H1 (cell line): ENCODE measurements around the gene CDK4. TPM values are rescaled to one million over a fixed set of nuclear protein-coding genes. Genes with fewer than 3 reads are reported as not detected.

Experiments used
- CTCF ChIA-PET: fragments of 300-600 bp; sonication (Branson Sonifier 250); formaldehyde crosslinking; loops from one replicate; lab custom pipeline; 2021; ENCODE audit not compliant: partially characterized antibody; lab: Charles Lee
- POLR2A ChIA-PET: fragments of 300-600 bp; sonication (Branson Sonifier 250); formaldehyde crosslinking; loops from one replicate; lab custom pipeline; 2021; ENCODE audit warnings: inconsistent platforms; ENCODE audit not compliant: partially characterized antibody; lab: Charles Lee
- DNase-seq, 2 experiments: peaks; one replicate each; pipeline versions ENCODE4 v3.0.0 to v3.0.0-alpha.2; 2010 to 2022; ENCODE audit warnings: low spot score in 2 of 2, low read depth in 1 of 2, mixed read lengths in 1 of 2
- FAIRE-seq: peaks from 2 replicates; lab custom pipeline; 2011; peaks lifted over from hg19 to GRCh38; lab: Jason Lieb, UNC
- H2AFZ ChIP-seq: 2 replicates; pipeline ENCODE4 v1.8.1; 2012; ENCODE audit warnings: low read length, inconsistent platforms
- H2AK5ac ChIP-seq: 2 replicates; pipeline ENCODE4 v1.6.1; 2013; ENCODE audit warnings: low read depth, low read length
- H2BK120ac ChIP-seq: replicated peaks from 2 replicates; pipeline ENCODE3; 2013; ENCODE audit warnings: low read depth, low read length, inconsistent platforms
- H2BK12ac ChIP-seq: 2 replicates; pipeline ENCODE4 v1.6.1; 2013; ENCODE audit warnings: low read depth, low read length
- H2BK15ac ChIP-seq: 2 replicates; pipeline ENCODE4 v1.6.1; 2013; ENCODE audit warnings: low read length
- H2BK20ac ChIP-seq: 2 replicates; pipeline ENCODE4 v1.6.1; 2013; ENCODE audit warnings: low read length
- H2BK5ac ChIP-seq: 2 replicates; pipeline ENCODE4 v1.6.1; 2013; ENCODE audit warnings: low read depth, low read length
- H3K14ac ChIP-seq: 2 replicates; pipeline ENCODE4 v1.6.1; 2013; ENCODE audit warnings: inconsistent platforms; ENCODE audit not compliant: insufficient read length
- H3K18ac ChIP-seq: 2 replicates; pipeline ENCODE4 v1.6.1; 2013; ENCODE audit warnings: low read length; ENCODE audit errors: extremely low read depth
- H3K23ac ChIP-seq: 2 replicates; pipeline ENCODE4 v1.6.1; 2013; ENCODE audit warnings: inconsistent platforms; ENCODE audit not compliant: insufficient read length
- H3K23me2 ChIP-seq: 2 replicates; pipeline ENCODE4 v1.6.1; 2013; ENCODE audit warnings: low read depth, low read length
- H3K27ac ChIP-seq: 2 replicates; pipeline ENCODE4 v1.6.1; 2011; ENCODE audit warnings: low read depth, low read length, inconsistent platforms
- H3K27me3 ChIP-seq, 4 experiments: replicated peaks in 1 of 4; 1 replicate in 1 of 4; 2 replicates in 3 of 4; pipeline versions ENCODE4 v1.6.1 to v1.8.1; 2011 to 2013; ENCODE audit warnings: low read length in 3 of 4, mild to moderate bottlenecking in 3 of 4, inconsistent platforms in 2 of 4, mixed read lengths in 2 of 4, moderate library complexity in 1 of 4; ENCODE audit not compliant: control insufficient read depth in 3 of 4, insufficient read depth in 3 of 4; ENCODE audit errors: extremely low read depth in 1 of 4
- H3K36me3 ChIP-seq, 4 experiments: 2 replicates each; pipeline versions ENCODE4 v1.6.1 to v1.8.1; 2011 to 2013; ENCODE audit warnings: mild to moderate bottlenecking in 4 of 4, low read length in 3 of 4, moderate library complexity in 2 of 4, control low read depth in 1 of 4, inconsistent platforms in 1 of 4; ENCODE audit not compliant: insufficient read depth in 4 of 4, control insufficient read depth in 2 of 4
- H3K4ac ChIP-seq: replicated peaks from 2 replicates; pipeline ENCODE3; 2013; ENCODE audit warnings: low read length, low read depth, mixed read lengths, inconsistent platforms; ENCODE audit not compliant: insufficient read length
- H3K4me1 ChIP-seq, 4 experiments: replicated peaks in 1 of 4; 1 replicate in 1 of 4; 2 replicates in 3 of 4; pipeline versions ENCODE4 v1.6.1 to v1.8.1; 2011 to 2013; ENCODE audit warnings: low read length in 3 of 4, inconsistent platforms in 2 of 4, mixed read lengths in 1 of 4; ENCODE audit not compliant: insufficient read depth in 4 of 4, control insufficient read depth in 3 of 4
- H3K4me2 ChIP-seq, 2 experiments: 2 replicates each; pipeline versions ENCODE4 v1.6.1 to v1.8.1; 2011 to 2013; ENCODE audit warnings: low read depth in 2 of 2, low read length in 2 of 2, control low read depth in 1 of 2, inconsistent platforms in 1 of 2, mild to moderate bottlenecking in 1 of 2; ENCODE audit not compliant: insufficient read depth in 1 of 2
- H3K4me3 ChIP-seq, 4 experiments: fragments of 200-600, 300-600 bp in 1 of 4; sonication (generic), shearing (Covaris generic), sonication (Bioruptor Twin) in 1 of 4; 2 replicates each; pipeline versions ENCODE4 v1.5.1 to v1.8.1; 2011 to 2016; ENCODE audit warnings: low read length in 4 of 4, low read depth in 3 of 4, control low read depth in 2 of 4, inconsistent platforms in 2 of 4, mild to moderate bottlenecking in 2 of 4, mixed read lengths in 1 of 4, moderate library complexity in 1 of 4; ENCODE audit not compliant: insufficient read depth in 2 of 4; ENCODE audit errors: extremely low read depth in 1 of 4
- H3K56ac ChIP-seq: replicated peaks from 2 replicates; pipeline ENCODE3; 2013; ENCODE audit warnings: low read depth, mild to moderate bottlenecking, mixed read lengths, low read length, inconsistent platforms; ENCODE audit not compliant: insufficient read length
- H3K79me1 ChIP-seq: 2 replicates; pipeline ENCODE4 v1.6.1; 2013; ENCODE audit warnings: low read depth, low read length, control low read depth
- H3K79me2 ChIP-seq, 2 experiments: 2 replicates each; pipeline versions ENCODE4 v1.6.1 to v1.8.1; 2012 to 2013; ENCODE audit warnings: low read length in 2 of 2, mild to moderate bottlenecking in 2 of 2, inconsistent platforms in 1 of 2; ENCODE audit not compliant: insufficient read depth in 2 of 2, control insufficient read depth in 1 of 2
- H3K9ac ChIP-seq, 4 experiments: replicated peaks in 1 of 4; 1 replicate in 1 of 4; 2 replicates in 3 of 4; pipeline versions ENCODE4 v1.6.1 to v1.8.1; 2011 to 2013; ENCODE audit warnings: low read depth in 3 of 4, low read length in 3 of 4, control low read depth in 2 of 4, mild to moderate bottlenecking in 2 of 4, moderate library complexity in 2 of 4, inconsistent platforms in 1 of 4; ENCODE audit errors: extremely low read depth in 1 of 4
- H3K9me3 ChIP-seq, 2 experiments: 2 replicates each; pipeline versions ENCODE4 v1.6.1 to v1.8.1; 2012 to 2013; ENCODE audit warnings: mild to moderate bottlenecking in 2 of 2, moderate library complexity in 2 of 2, control low read depth in 1 of 2, inconsistent platforms in 1 of 2, low read depth in 1 of 2, low read length in 1 of 2, mixed read lengths in 1 of 2; ENCODE audit not compliant: insufficient read depth in 2 of 2
- H4K20me1 ChIP-seq, 2 experiments: replicated peaks in 1 of 2; 2 replicates each; pipeline versions ENCODE3 to v1.8.1; 2011 to 2013; ENCODE audit warnings: inconsistent platforms in 2 of 2, low read length in 2 of 2, mild to moderate bottlenecking in 1 of 2; ENCODE audit not compliant: insufficient read depth in 2 of 2, control insufficient read depth in 1 of 2
- H4K5ac ChIP-seq: 2 replicates; pipeline ENCODE4 v1.6.1; 2013; ENCODE audit warnings: low read length, low read depth, mixed read lengths, inconsistent platforms; ENCODE audit not compliant: insufficient read length
- H4K8ac ChIP-seq: 2 replicates; pipeline ENCODE4 v1.8.0; 2013; ENCODE audit warnings: mild to moderate bottlenecking, moderate library complexity, low read length, inconsistent platforms; ENCODE audit not compliant: insufficient read depth; ENCODE audit errors: extremely low read depth
- H4K91ac ChIP-seq: replicated peaks from 2 replicates; pipeline ENCODE3; 2013; ENCODE audit warnings: low read length, mixed read lengths, inconsistent platforms; ENCODE audit not compliant: insufficient read length
- BACH1 ChIP-seq: IDR thresholded peaks from 2 replicates; pipeline ENCODE4 v1.6.1; 2012; ENCODE audit warnings: low read length, improper control_type of control experiment
- POLR2A ChIP-seq, 2 experiments: IDR thresholded peaks; 1 replicate in 1 of 2; 2 replicates in 1 of 2; pipeline ENCODE4 v1.6.1; 2011; ENCODE audit warnings: low read depth in 2 of 2, low read length in 2 of 2, mild to moderate bottlenecking in 2 of 2; ENCODE audit errors: control extremely low read depth in 1 of 2
- RAD21 ChIP-seq, 2 experiments: IDR thresholded peaks in 1 of 2; conservative IDR thresholded peaks in 1 of 2; 2 replicates each; pipeline ENCODE4 v1.6.1; 2011; ENCODE audit warnings: low read depth in 2 of 2, low read length in 2 of 2, improper control_type of control experiment in 1 of 2, inconsistent platforms in 1 of 2, mild to moderate bottlenecking in 1 of 2, moderate library complexity in 1 of 2
- RBBP5 ChIP-seq: IDR thresholded peaks from 2 replicates; pipeline ENCODE4 v1.7.1; 2012; ENCODE audit warnings: low read depth, mild to moderate bottlenecking, inconsistent platforms, low read length, moderate library complexity, borderline replicate concordance
- RFX5 ChIP-seq: IDR thresholded peaks from 2 replicates; pipeline ENCODE4 v1.6.1; 2011; ENCODE audit warnings: low read depth, low read length, improper control_type of control experiment, borderline replicate concordance
- TCF12 ChIP-seq: IDR thresholded peaks from 2 replicates; pipeline ENCODE4 v1.6.1; 2011; ENCODE audit warnings: low read depth, mild to moderate bottlenecking, low read length
- WGBS, 2 experiments: shearing (Covaris generic) in 1 of 2; methylation state at CpG; one replicate each; pipeline versions ENCODE4 v1.1.6 to v1.1.7; 2013 to 2015; ENCODE audit warnings: low lambda C conversion rate in 2 of 2, mixed read lengths in 2 of 2, inconsistent platforms in 1 of 2, low coverage in 1 of 2, missing lambda C conversion rate in 1 of 2; ENCODE audit not compliant: insufficient replicate concordance in 2 of 2, insufficient coverage in 1 of 2, insufficient read length in 1 of 2; ENCODE audit errors: extremely low coverage in 1 of 2, missing lambda C conversion rate in 1 of 2; 5-methylcytosine and 5-hydroxymethylcytosine counted together
- polyA plus RNA-seq, 7 experiments: library from polyadenylated mRNA; depleted of rRNA in 3 of 7; stranded (reverse) in 5 of 7; unstranded in 2 of 7; fragments of >200 nt in 5 of 7; fragments of 200-250 nt in 2 of 7; gene quantifications; 1 replicate in 5 of 7; 2 replicates in 1 of 7; 4 replicates in 1 of 7; pipeline versions ENCODE4 v1.2.1 to v1.2.3, GENCODE V29; 2011 to 2013; ENCODE audit warnings: missing spikeins in 2 of 7, mixed read lengths in 2 of 7
- total RNA-seq: library from RNA; stranded (reverse); fragmentation: NEBNext Ultra II Directional; extraction: Animal tissue kit (Norgen Biotek cat#: 25700); gene quantifications from 2 replicates; pipeline ENCODE4 v1.2.1, GENCODE V29; 2021

Gene CDK4
- total and polyA plus RNA-seq, 2 of the 8 experiments (the other 6 are each of a cell fraction or from before 2014, with no cell fraction given): 174 to 368 TPM

- TF ChIP-seq TCF12 (no peak), POLR2A (IDR thresholded peaks at IDR 0.05; ENCODE audit: control extremely low read depth in 1 of 2, low read depth in 2 of 2, low read length in 2 of 2) (no peak), RAD21 (IDR thresholded peaks at IDR 0.05 in 1 of 2, conservative IDR thresholded peaks at IDR 0.05 in 1 of 2; ENCODE audit: low read depth in 2 of 2, low read length in 2 of 2) (no peak), RFX5 (no peak), RBBP5 (no peak), BACH1 (no peak)
- TF ChIP-seq, all 59 proteins: peak for 0
- Histone ChIP-seq H3K27ac (no peak overlapping the region), H4K5ac (no peak overlapping the region), H2BK20ac (no peak overlapping the region), H3K18ac (no peak overlapping the region), H4K91ac (no peak overlapping the region), H3K4me1 (peaks cover 4 to 25% (median 15%) of the 10 kb centered on the region in 4 experiments; a peak in 6 of 7 replicates), H3K79me2 (no peaks in the 10 kb centered on the region), H3K56ac (no peak overlapping the region), H3K4ac (no peak overlapping the region), H2BK120ac (no peak overlapping the region), H2AFZ (no peak overlapping the region), H3K9me3 (no peaks in the 10 kb centered on the region), H3K9ac (no peak overlapping the region), H2AK5ac (no peak overlapping the region), H3K4me3 (no peak overlapping the region), H2BK12ac (no peak overlapping the region), H3K79me1 (no peaks in the 10 kb centered on the region), H3K23me2 (peaks cover 12% of the 10 kb centered on the region; the same call in 1 of the 2 replicates), H4K20me1 (peaks cover 2 to 14% of the 10 kb centered on the region in 2 experiments), H3K23ac (no peak overlapping the region), H2BK5ac (no peak overlapping the region), H2BK15ac (no peak overlapping the region), H3K4me2 (no peak overlapping the region), H3K36me3 (no peaks in the 10 kb centered on the region), H3K14ac (no peak overlapping the region), H4K8ac (no peak overlapping the region), H3K27me3 (peaks cover 34 to 94% (median 79%) of the 10 kb centered on the region in 4 experiments)
- ChIA-PET CTCF (interaction anchor here (1.2 to 2.3 kb wide), 2 partner anchors 98 to 148 kb away, joined by 3 to 9 read pairs; no protein-coding TSS in a partner anchor), POLR2A (interaction anchor here (1.1 to 3.4 kb wide), 2 partner anchors 15 to 88 kb away, joined by 3 to 10 read pairs; partner anchors contain the start of gene TSPAN31)
- no peak for FAIRE-seq
- no peak for DNase-seq
- WGBS, 2 experiments: 91% methylated on average over 13 of the region's 13 CpGs; no CpG with 5 or more reads in 1 of the 2 experiments
Observed at GRCh38 chr12:57730336-57731067, 21.6 kb downstream of the CDK4 start.
